Measurements from ENCODE around the gene ATM. TPM values are rescaled to one million over a fixed set of nuclear protein-coding genes. Genes with fewer than 3 reads are reported as not detected.

ATM gene
- total and polyA plus RNA-seq, 10 of the 15 experiments (the other 5 are each of a cell fraction or from before 2014, with no cell fraction given), result 10.0 to 91.5 (median 40.2) TPM

DNA sequence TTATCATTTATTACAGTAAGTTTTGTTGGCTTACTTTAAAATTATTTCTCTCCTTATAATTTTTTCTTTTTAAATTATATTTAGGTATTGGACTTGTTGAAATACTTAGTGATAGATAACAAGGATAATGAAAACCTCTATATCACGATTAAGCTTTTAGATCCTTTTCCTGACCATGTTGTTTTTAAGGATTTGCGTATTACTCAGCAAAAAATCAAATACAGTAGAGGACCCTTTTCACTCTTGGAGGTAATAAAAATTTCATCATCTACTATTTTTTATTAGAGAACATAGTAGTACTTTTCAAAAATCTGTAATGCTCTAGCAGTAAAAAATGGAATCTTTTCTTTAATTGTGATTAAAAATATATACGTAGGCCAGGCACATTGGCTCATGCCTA lies 70.4 kb downstream of the ATM start:
- Histone ChIP-seq H3K4me3 (no peak overlapping the region), H3K4me1 (ENCODE audit: control insufficient read depth, insufficient read depth, low read length) (no peaks in the 10 kb centered on the region), H4K20me1 (ENCODE audit: control insufficient read depth, insufficient read depth) (no peaks in the 10 kb centered on the region), H3K4me2 (ENCODE audit: control insufficient read depth, insufficient read depth) (no peak overlapping the region), H3K36me3 (ENCODE audit: control insufficient read depth in 2 of 2, insufficient read depth in 2 of 2, low read length in 1 of 2) (peaks cover 0 to 13% of the 10 kb centered on the region in 2 experiments; a peak in 3 of 4 replicates), H3K79me2 (ENCODE audit: control insufficient read depth, insufficient read depth, low read length) (no peaks in the 10 kb centered on the region), H2AFZ (ENCODE audit: control insufficient read depth, low read depth, low read length) (no peak overlapping the region), H3K9ac (ENCODE audit: control insufficient read depth, insufficient read depth, low read length) (no peak overlapping the region), H3K27ac (ENCODE audit: control insufficient read depth, insufficient read depth) (no peak overlapping the region), H3K9me3 (replicated peaks; ENCODE audit: control insufficient read depth, insufficient read depth, low read length) (no peaks in the 10 kb centered on the region), H3K27me3 (replicated peaks in 1 of 2; ENCODE audit: control insufficient read depth in 2 of 2, insufficient read depth in 2 of 2, low read length in 1 of 2) (no peaks in the 10 kb centered on the region)
- no TSS peak for BruUV-seq (replicated peaks)
- TF ChIP-seq, protein P1, sequence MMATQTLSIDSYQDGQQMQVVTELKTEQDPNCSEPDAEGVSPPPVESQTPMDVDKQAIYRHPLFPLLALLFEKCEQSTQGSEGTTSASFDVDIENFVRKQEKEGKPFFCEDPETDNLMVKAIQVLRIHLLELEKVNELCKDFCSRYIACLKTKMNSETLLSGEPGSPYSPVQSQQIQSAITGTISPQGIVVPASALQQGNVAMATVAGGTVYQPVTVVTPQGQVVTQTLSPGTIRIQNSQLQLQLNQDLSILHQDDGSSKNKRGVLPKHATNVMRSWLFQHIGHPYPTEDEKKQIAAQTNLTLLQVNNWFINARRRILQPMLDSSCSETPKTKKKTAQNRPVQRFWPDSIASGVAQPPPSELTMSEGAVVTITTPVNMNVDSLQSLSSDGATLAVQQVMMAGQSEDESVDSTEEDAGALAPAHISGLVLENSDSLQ (IDR thresholded peaks at IDR 0.05), result no peak
- TF ChIP-seq SRF (IDR thresholded peaks at IDR 0.05; ENCODE audit: low read depth in 2 of 2, low read length in 2 of 2) (no peak), PAX8 (IDR thresholded peaks at IDR 0.05) (no peak), FOXK2 (IDR thresholded peaks at IDR 0.05) (no peak), POLR2A (IDR thresholded peaks at IDR 0.05; ENCODE audit: low read depth, low read length) (no peak), SP1 (IDR thresholded peaks at IDR 0.05; ENCODE audit: low read depth, low read length) (no peak), NRF1 (conservative IDR thresholded peaks at IDR 0.05; ENCODE audit: low read depth, low read length) (no peak), ZNF207 (IDR thresholded peaks at IDR 0.05; ENCODE audit: borderline replicate concordance) (no peak), MXI1 (IDR thresholded peaks at IDR 0.05; ENCODE audit: low read depth, low read length) (no peak), MEF2A (IDR thresholded peaks at IDR 0.05; ENCODE audit: insufficient read depth, low read depth, low read length) (no peak)
- TF ChIP-seq, protein P2, sequence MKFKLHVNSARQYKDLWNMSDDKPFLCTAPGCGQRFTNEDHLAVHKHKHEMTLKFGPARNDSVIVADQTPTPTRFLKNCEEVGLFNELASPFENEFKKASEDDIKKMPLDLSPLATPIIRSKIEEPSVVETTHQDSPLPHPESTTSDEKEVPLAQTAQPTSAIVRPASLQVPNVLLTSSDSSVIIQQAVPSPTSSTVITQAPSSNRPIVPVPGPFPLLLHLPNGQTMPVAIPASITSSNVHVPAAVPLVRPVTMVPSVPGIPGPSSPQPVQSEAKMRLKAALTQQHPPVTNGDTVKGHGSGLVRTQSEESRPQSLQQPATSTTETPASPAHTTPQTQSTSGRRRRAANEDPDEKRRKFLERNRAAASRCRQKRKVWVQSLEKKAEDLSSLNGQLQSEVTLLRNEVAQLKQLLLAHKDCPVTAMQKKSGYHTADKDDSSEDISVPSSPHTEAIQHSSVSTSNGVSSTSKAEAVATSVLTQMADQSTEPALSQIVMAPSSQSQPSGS (IDR thresholded peaks at IDR 0.05; ENCODE audit: low read length), result no peak
- TF ChIP-seq, protein P3, sequence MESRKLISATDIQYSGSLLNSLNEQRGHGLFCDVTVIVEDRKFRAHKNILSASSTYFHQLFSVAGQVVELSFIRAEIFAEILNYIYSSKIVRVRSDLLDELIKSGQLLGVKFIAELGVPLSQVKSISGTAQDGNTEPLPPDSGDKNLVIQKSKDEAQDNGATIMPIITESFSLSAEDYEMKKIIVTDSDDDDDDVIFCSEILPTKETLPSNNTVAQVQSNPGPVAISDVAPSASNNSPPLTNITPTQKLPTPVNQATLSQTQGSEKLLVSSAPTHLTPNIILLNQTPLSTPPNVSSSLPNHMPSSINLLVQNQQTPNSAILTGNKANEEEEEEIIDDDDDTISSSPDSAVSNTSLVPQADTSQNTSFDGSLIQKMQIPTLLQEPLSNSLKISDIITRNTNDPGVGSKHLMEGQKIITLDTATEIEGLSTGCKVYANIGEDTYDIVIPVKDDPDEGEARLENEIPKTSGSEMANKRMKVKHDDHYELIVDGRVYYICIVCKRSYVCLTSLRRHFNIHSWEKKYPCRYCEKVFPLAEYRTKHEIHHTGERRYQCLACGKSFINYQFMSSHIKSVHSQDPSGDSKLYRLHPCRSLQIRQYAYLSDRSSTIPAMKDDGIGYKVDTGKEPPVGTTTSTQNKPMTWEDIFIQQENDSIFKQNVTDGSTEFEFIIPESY (IDR thresholded peaks at IDR 0.05), result no peak
- TF ChIP-seq, protein P4, sequence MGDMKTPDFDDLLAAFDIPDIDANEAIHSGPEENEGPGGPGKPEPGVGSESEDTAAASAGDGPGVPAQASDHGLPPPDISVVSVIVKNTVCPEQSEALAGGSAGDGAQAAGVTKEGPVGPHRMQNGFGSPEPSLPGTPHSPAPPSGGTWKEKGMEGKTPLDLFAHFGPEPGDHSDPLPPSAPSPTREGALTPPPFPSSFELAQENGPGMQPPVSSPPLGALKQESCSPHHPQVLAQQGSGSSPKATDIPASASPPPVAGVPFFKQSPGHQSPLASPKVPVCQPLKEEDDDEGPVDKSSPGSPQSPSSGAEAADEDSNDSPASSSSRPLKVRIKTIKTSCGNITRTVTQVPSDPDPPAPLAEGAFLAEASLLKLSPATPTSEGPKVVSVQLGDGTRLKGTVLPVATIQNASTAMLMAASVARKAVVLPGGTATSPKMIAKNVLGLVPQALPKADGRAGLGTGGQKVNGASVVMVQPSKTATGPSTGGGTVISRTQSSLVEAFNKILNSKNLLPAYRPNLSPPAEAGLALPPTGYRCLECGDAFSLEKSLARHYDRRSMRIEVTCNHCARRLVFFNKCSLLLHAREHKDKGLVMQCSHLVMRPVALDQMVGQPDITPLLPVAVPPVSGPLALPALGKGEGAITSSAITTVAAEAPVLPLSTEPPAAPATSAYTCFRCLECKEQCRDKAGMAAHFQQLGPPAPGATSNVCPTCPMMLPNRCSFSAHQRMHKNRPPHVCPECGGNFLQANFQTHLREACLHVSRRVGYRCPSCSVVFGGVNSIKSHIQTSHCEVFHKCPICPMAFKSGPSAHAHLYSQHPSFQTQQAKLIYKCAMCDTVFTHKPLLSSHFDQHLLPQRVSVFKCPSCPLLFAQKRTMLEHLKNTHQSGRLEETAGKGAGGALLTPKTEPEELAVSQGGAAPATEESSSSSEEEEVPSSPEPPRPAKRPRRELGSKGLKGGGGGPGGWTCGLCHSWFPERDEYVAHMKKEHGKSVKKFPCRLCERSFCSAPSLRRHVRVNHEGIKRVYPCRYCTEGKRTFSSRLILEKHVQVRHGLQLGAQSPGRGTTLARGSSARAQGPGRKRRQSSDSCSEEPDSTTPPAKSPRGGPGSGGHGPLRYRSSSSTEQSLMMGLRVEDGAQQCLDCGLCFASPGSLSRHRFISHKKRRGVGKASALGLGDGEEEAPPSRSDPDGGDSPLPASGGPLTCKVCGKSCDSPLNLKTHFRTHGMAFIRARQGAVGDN (IDR thresholded peaks at IDR 0.05), result no peak
- RAD21 ChIA-PET (ENCODE audit: unreplicated experiment), result no interaction called here
- 95% methylated on average over 3 of the region's 3 CpGs for WGBS (ENCODE audit: insufficient coverage, insufficient replicate concordance, low lambda C conversion rate, missing lambda C conversion rate)
- SMC1A ChIA-PET (ENCODE audit: uncharacterized antibody, unreplicated experiment), result interaction anchor here (2.8 kb wide), 1 partner anchor 68 kb away, joined by 5 read pairs; no protein-coding TSS in a partner anchor
- no peak for ATAC-seq
- FAIRE-seq, result no peak
- POLR2A ChIA-PET, result no interaction called here
- intact Hi-C loops (cut with micrococcal nuclease; ENCODE audit: unreplicated experiment), result no loop called here
- CTCF ChIA-PET, result interaction anchor here (1.1 kb wide), 1 partner anchor 355 kb away, joined by 3 read pairs; no protein-coding TSS in a partner anchor
- no peak for DNase-seq (ENCODE audit: low read depth, low spot score)
- in situ Hi-C loops (cut with MboI), result no loop called here

All from GM12878 (cell line).